Measurements from ENCODE around the gene ZBTB22. TPM values are rescaled to one million over a fixed set of nuclear protein-coding genes. Genes with fewer than 3 reads are reported as not detected.
"Not testable (repeated sequence)": the region's sequence is repeated elsewhere in the genome, so short reads cannot be mapped to it uniquely, and the experiment has no call there.

ZBTB22 gene, protein sequence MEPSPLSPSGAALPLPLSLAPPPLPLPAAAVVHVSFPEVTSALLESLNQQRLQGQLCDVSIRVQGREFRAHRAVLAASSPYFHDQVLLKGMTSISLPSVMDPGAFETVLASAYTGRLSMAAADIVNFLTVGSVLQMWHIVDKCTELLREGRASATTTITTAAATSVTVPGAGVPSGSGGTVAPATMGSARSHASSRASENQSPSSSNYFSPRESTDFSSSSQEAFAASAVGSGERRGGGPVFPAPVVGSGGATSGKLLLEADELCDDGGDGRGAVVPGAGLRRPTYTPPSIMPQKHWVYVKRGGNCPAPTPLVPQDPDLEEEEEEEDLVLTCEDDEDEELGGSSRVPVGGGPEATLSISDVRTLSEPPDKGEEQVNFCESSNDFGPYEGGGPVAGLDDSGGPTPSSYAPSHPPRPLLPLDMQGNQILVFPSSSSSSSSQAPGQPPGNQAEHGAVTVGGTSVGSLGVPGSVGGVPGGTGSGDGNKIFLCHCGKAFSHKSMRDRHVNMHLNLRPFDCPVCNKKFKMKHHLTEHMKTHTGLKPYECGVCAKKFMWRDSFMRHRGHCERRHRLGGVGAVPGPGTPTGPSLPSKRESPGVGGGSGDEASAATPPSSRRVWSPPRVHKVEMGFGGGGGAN
- total RNA-seq, result 12.5 and 14.7 TPM in 2 replicates

- DNase-seq (ENCODE audit: low spot score), result peak; percentile 92
- Mint-ChIP-seq H3K27me3 (ENCODE audit: insufficient read depth) (no peaks in the 10 kb centered on the region), H3K27ac (peak within 1 kb of the TSS; percentile 94), H3K9me3 (no peaks in the 10 kb centered on the region), H3K4me3 (peak within 1 kb of the TSS; percentile 97), H3K36me3 (ENCODE audit: low read depth) (peaks cover 50% of the 10 kb centered on the region), H3K4me1 (ENCODE audit: low read depth) (peaks cover 74% of the 10 kb centered on the region)
- intact Hi-C loops (cut with micrococcal nuclease), result loop anchor here (1.0 kb wide), 5 partner anchors 20 to 136 kb away; partner anchors contain the start of genes KIFC1, PFDN6, RGL2 and WDR46
Observed at GRCh38 chr6:33317669-33318425, at the start of gene ZBTB22. ZBTB22 (minus strand) TSS chr6:33317744; CDS start chr6:33316916, 828 bp downstream.

DNA sequence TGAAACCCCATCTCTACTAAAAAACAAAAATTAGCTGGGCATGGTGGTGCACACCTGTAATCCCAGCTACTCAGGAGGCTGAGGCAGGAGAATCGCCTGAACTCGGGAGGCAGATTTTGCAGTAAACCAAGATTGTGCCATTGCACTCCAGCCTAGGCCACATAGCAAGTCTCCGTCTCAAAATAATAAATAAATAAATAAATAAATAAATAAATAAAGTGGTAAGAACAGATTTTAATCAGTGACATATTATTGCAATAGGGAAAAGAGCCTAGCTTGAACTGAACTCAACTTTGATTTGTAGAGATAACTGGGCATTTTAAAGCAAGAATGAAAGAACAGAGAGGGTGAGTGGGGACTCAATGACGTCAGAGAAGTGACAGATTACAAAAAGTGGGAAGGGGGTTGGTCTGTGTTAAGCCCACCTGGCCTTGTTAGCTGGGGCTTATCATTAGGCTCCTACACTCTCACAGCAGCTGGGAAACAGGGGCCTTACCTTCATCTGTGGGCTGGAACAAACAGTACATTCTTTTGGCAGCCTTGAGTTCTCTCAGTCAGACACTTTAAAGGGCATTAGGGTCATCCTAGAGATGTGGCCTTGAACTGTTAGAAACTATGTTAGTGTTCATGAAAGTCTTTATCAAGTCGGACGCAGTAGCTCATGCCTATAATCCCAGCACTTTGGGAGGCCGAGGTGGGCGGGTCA is 49.6 kb upstream of the ZBTB22 start:
- no peak for DNase-seq (ENCODE audit: low spot score)
- intact Hi-C loops (cut with micrococcal nuclease), result no loop called here
- H3K36me3 Mint-ChIP-seq (ENCODE audit: low read depth), result no peaks in the 10 kb centered on the region
- H3K27me3 Mint-ChIP-seq (ENCODE audit: insufficient read depth), result no peaks in the 10 kb centered on the region
- no peaks in the 10 kb centered on the region for H3K4me1 Mint-ChIP-seq (ENCODE audit: low read depth)
- H3K4me3 Mint-ChIP-seq, result no peak overlapping the region
- H3K9me3 Mint-ChIP-seq, result no peaks in the 10 kb centered on the region
- H3K27ac Mint-ChIP-seq, result no peak overlapping the region

GRCh38 chr6:33365206-33365971 is 47.8 kb upstream of the ZBTB22 start:
- H3K36me3 Mint-ChIP-seq (ENCODE audit: low read depth); H3K4me3 Mint-ChIP-seq; intact Hi-C loops (cut with micrococcal nuclease); H3K9me3 Mint-ChIP-seq; H3K27ac Mint-ChIP-seq; H3K27me3 Mint-ChIP-seq (ENCODE audit: insufficient read depth); DNase-seq (ENCODE audit: low spot score); H3K4me1 Mint-ChIP-seq (ENCODE audit: low read depth): not testable (repeated sequence)

DNA sequence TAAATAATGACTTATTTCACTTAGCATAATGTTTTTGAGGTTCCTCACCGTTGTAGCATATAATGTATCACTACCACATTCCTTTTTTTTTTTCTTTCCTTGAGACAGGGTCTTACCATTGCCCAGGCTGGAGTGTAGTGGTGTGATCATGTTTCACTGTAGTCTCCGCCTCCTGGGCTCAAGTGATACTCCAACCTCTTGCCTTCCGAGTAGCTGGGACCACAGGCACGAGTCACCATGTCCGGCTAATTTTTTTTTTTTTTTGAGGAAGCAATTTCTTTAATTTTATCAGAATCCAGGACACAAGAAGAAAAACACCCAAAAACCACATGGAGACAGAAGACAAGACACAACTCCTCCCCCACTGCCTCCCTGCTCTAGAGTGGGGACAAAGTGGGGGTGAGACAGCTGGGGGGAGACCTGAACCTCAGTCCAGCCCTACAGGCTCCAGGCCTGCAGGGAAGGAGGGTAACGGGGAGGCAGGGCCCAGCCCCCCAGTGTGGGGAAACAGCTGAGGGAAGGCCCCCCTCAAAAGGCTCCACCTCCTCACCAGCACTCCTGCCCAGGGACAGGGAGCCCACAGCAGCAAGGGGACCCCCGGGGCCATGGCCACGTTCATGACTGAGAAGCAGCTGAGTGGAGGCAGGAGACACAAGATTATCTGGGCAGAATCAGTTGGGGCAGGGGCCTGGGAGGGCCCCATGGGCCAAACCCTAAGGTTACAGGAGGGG is 47.1 kb upstream of the ZBTB22 start:
- H3K4me1 Mint-ChIP-seq (ENCODE audit: low read depth); H3K36me3 Mint-ChIP-seq (ENCODE audit: low read depth); H3K9me3 Mint-ChIP-seq; intact Hi-C loops (cut with micrococcal nuclease); DNase-seq (ENCODE audit: low spot score); H3K4me3 Mint-ChIP-seq; H3K27me3 Mint-ChIP-seq (ENCODE audit: insufficient read depth): not testable (repeated sequence)
- peak overlapping the region; percentile 10 for H3K27ac Mint-ChIP-seq

DNA sequence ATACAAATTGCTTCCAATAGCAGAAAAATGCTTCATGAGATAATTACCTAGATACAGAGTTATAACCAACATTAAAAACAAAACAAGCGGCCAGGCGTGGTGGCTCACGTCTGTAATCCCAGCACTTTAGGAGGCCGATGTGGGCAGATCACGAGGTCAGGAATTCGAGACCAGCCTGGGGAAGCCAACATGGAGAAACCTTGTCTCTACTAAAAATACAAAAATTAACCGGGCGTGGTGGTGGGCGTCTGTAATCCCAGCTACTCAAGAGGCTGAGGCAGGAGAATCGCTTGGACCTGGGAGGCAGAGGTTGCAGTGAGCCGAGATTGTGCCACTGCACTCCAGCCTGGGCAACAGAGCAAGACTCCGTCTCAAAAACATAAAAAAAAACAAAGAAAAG is 45.9 kb upstream of the ZBTB22 start:
- H3K27ac Mint-ChIP-seq; DNase-seq (ENCODE audit: low spot score); intact Hi-C loops (cut with micrococcal nuclease); H3K36me3 Mint-ChIP-seq (ENCODE audit: low read depth); H3K4me3 Mint-ChIP-seq; H3K4me1 Mint-ChIP-seq (ENCODE audit: low read depth); H3K9me3 Mint-ChIP-seq: not testable (repeated sequence)
- H3K27me3 Mint-ChIP-seq (ENCODE audit: insufficient read depth), result peaks cover 13% of the 10 kb centered on the region

- intact Hi-C loops (cut with micrococcal nuclease), result no loop called here
- H3K27ac Mint-ChIP-seq, result no peak overlapping the region
- H3K36me3 Mint-ChIP-seq (ENCODE audit: low read depth), result no peaks in the 10 kb centered on the region
- no peak overlapping the region for H3K4me3 Mint-ChIP-seq
- peaks cover 19% of the 10 kb centered on the region for H3K27me3 Mint-ChIP-seq (ENCODE audit: insufficient read depth)
- no peak for DNase-seq (ENCODE audit: low spot score)
- H3K9me3 Mint-ChIP-seq, result no peaks in the 10 kb centered on the region
- H3K4me1 Mint-ChIP-seq (ENCODE audit: low read depth), result no peaks in the 10 kb centered on the region
Observed at GRCh38 chr6:33359331-33359730, 41.8 kb upstream of the ZBTB22 start.

GRCh38 chr6:33357160-33357871 is 39.8 kb upstream of the ZBTB22 start:
- intact Hi-C loops (cut with micrococcal nuclease); DNase-seq (ENCODE audit: low spot score); H3K9me3 Mint-ChIP-seq; H3K4me1 Mint-ChIP-seq (ENCODE audit: low read depth); H3K4me3 Mint-ChIP-seq; H3K36me3 Mint-ChIP-seq (ENCODE audit: low read depth); H3K27ac Mint-ChIP-seq: not testable (repeated sequence)
- peaks cover 19% of the 10 kb centered on the region for H3K27me3 Mint-ChIP-seq (ENCODE audit: insufficient read depth)

DNA sequence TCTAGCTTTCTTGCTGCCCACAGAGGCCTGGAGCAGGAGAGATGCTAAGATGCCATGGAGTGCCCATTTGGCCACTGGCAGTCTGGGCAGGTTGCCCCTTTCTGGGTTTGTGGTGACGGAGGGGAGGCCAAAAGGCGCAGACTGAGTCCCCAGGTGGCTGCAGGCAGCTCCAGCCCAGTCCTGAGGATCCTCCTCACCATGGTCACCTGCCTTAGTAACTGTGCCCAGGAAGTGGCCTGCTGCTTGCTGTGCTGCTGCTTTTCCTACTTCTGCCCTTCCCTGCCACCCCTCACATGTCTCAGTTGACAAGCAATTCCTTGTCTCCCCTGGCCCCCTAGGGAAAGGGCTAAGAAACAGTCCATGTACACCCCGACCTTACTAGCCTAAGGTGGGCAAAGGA is 38.8 kb upstream of the ZBTB22 start:
- H3K36me3 Mint-ChIP-seq (ENCODE audit: low read depth), result no peaks in the 10 kb centered on the region
- H3K27ac Mint-ChIP-seq, result no peak overlapping the region
- H3K4me3 Mint-ChIP-seq, result no peak overlapping the region
- no peaks in the 10 kb centered on the region for H3K4me1 Mint-ChIP-seq (ENCODE audit: low read depth)
- no peaks in the 10 kb centered on the region for H3K9me3 Mint-ChIP-seq
- peaks cover 19% of the 10 kb centered on the region for H3K27me3 Mint-ChIP-seq (ENCODE audit: insufficient read depth)
- intact Hi-C loops (cut with micrococcal nuclease), result no loop called here
- DNase-seq (ENCODE audit: low spot score), result no peak

DNA sequence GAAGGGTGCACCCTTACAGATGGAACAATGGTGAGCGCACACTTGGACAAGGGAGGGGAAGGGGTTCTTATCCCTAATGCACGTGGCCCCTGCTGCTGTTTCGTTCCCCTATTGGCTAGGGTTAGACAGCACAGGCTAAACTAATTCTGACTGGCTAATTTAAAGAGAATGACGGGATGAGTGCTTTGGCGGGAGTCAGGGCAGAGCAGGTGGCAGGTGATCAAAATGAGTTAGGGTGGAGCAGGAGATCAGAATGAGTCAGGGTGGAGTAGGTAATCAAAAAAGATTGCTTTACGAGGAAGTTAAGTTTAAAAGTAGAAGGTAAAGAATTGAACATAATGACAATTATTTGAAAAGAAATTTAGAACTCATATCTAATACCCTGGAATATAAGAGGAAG is 38.3 kb upstream of the ZBTB22 start:
- H3K27me3 Mint-ChIP-seq (ENCODE audit: insufficient read depth), result peaks cover 19% of the 10 kb centered on the region
- DNase-seq (ENCODE audit: low spot score); H3K27ac Mint-ChIP-seq; H3K9me3 Mint-ChIP-seq; H3K36me3 Mint-ChIP-seq (ENCODE audit: low read depth); H3K4me1 Mint-ChIP-seq (ENCODE audit: low read depth); H3K4me3 Mint-ChIP-seq; intact Hi-C loops (cut with micrococcal nuclease): not testable (repeated sequence)

DNA sequence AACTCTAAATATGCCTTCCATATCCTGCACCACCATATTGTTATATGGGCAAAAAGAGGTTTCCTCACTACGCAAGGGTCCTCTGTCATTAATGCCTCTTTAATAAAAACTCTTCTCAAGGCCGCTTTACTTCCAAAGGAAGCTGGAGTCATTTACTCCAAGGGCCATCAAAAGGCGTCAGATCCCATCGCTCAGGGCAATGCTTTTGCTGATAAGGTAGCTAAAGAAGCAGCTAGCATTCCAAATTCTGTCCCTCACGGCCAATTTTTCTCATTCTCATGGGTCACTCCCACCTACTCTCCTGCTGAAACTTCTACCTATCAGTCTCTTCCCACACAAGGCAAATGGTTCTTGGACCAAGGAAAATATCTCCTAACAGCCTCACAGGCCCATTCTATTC is 30.3 kb upstream of the ZBTB22 start:
- Mint-ChIP-seq H3K4me1 (ENCODE audit: low read depth) (peaks cover 26% of the 10 kb centered on the region), H3K9me3 (no peaks in the 10 kb centered on the region), H3K4me3 (no peak overlapping the region), H3K27ac (no peak overlapping the region), H3K36me3 (ENCODE audit: low read depth) (no peaks in the 10 kb centered on the region), H3K27me3 (ENCODE audit: insufficient read depth) (peaks cover 9% of the 10 kb centered on the region)
- intact Hi-C loops (cut with micrococcal nuclease), result loop anchor here (10.0 kb wide), 1 partner anchor 437 kb away; the partner anchor contains the start of gene LEMD2
- DNase-seq (ENCODE audit: low spot score), result no peak

DNA sequence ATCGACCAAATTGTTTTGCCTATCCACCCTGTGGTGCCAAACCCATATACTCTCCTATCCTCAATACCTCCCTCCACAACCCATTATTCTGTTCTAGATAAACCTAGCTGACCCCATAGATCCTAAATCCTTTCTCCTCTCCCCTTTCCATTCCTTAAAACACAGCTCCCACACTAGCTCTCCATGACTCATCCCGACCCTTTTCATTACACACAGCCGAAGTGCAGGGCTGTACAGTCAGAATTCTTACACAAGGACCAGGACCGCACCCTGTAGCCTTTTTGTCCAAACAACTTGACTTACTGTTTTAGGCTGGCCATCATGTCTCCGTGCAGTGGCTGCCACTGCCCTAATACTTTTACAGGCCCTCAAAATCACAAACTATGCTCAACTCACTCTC is 29.4 kb upstream of the ZBTB22 start:
- DNase-seq (ENCODE audit: low spot score); H3K27me3 Mint-ChIP-seq (ENCODE audit: insufficient read depth); H3K9me3 Mint-ChIP-seq; H3K4me3 Mint-ChIP-seq; H3K36me3 Mint-ChIP-seq (ENCODE audit: low read depth): not testable (repeated sequence)
- Mint-ChIP-seq H3K27ac (peak overlapping the region; percentile 16), H3K4me1 (ENCODE audit: low read depth) (peaks cover 26% of the 10 kb centered on the region)
- intact Hi-C loops (cut with micrococcal nuclease), result loop anchor here (10.0 kb wide), 1 partner anchor 438 kb away; the partner anchor contains the start of gene LEMD2
